Stimulated activated CD4-positive, alpha-beta T cell treated with anti-CD3 and anti-CD28 coated beads, Interleukin-1b, Interleukin-23, amount 100 ng/mL, for 48 hours (primary cell): ENCODE measurements around the gene TMEM54.

Source experiments
- DNase-seq: peaks from one replicate; pipeline ENCODE4 v3.0.0-alpha.2; 2020

Gene TMEM54

GRCh38 chr1:32877211-32878110 is 23.7 kb downstream of the TMEM54 start:
- DNase-seq: no peak

GRCh38 chr1:32876341-32877210 is 24.6 kb downstream of the TMEM54 start:
- peak; percentile 31 for DNase-seq

- DNase-seq: no peak
These were observed 26.1 kb downstream of the TMEM54 start for GRCh38 chr1:32874860-32875752.

- DNase-seq: no peak
These were observed 27.7 kb downstream of the TMEM54 start for GRCh38 chr1:32873484-32873883.

GRCh38 chr1:32872192-32872460 is 29.1 kb downstream of the TMEM54 start:
- no peak for DNase-seq

- no peak for DNase-seq
These were observed 29.6 kb downstream of the TMEM54 start for GRCh38 chr1:32871364-32872191.

- no peak for DNase-seq
These were observed 30.4 kb downstream of the TMEM54 start, which contains the start of gene FNDC5 for GRCh38 chr1:32870615-32871363. Gene FNDC5, minus strand, starts transcription at chr1:32870912.

GRCh38 chr1:32869923-32870614 is 31.1 kb downstream of the TMEM54 start:
- DNase-seq: no peak

GRCh38 chr1:32868806-32869455 is 32.3 kb downstream of the TMEM54 start:
- DNase-seq: no peak

- no peak for DNase-seq
These were observed 33.1 kb downstream of the TMEM54 start for GRCh38 chr1:32868085-32868484.

- DNase-seq: no peak
These were observed 33.5 kb downstream of the TMEM54 start for GRCh38 chr1:32867671-32868070.

GRCh38 chr1:32867151-32867550 is 34.0 kb downstream of the TMEM54 start:
- DNase-seq: no peak

GRCh38 chr1:32865639-32866405 is 35.4 kb downstream of the TMEM54 start:
- no peak for DNase-seq

GRCh38 chr1:32864375-32865019 is 36.7 kb downstream of the TMEM54 start:
- no peak for DNase-seq

- no peak for DNase-seq
These were observed 37.3 kb downstream of the TMEM54 start for GRCh38 chr1:32863881-32864245.

- DNase-seq: no peak
These were observed 37.8 kb downstream of the TMEM54 start for GRCh38 chr1:32863218-32863880.

- DNase-seq: no peak
These were observed 39.1 kb downstream of the TMEM54 start for GRCh38 chr1:32861904-32862695.
